MM.1S (cell line): ENCODE results near the gene RPF1.

ENCODE experiments used
- DNase-seq: peaks from one replicate; pipeline ENCODE4 v3.0.0-alpha.2; 2015
- H2AFZ ChIP-seq: fragments of 300-600 bp; sonication (generic); 2 replicates; pipeline ENCODE4 v1.6.0; 2016; ENCODE audit warnings: antibody characterized with exemption, low read length
- H3F3A ChIP-seq: fragments of 300-600 bp; sonication (generic); 2 replicates; pipeline ENCODE4 v1.6.1; 2016; ENCODE audit warnings: mild to moderate bottlenecking, antibody characterized with exemption, low read length, moderate library complexity, mixed read lengths; ENCODE audit not compliant: insufficient read depth
- H3K27ac ChIP-seq: fragments of 300-600 bp; sonication (generic); 2 replicates; pipeline ENCODE4 v1.5.1; 2016; ENCODE audit warnings: mild to moderate bottlenecking, low read length
- H3K27me3 ChIP-seq: fragments of 300-600 bp; sonication (generic); replicated peaks from 2 replicates; pipeline ENCODE4 v1.6.0; 2016; ENCODE audit warnings: low read length; ENCODE audit not compliant: insufficient read depth
- H3K36me3 ChIP-seq: fragments of 300-600 bp; sonication (generic); replicated peaks from 2 replicates; pipeline ENCODE4 v1.6.1; 2016; ENCODE audit warnings: mild to moderate bottlenecking, low read length, mixed read lengths; ENCODE audit not compliant: insufficient read depth
- H3K4me1 ChIP-seq: fragments of 300-600 bp; sonication (generic); 2 replicates; pipeline ENCODE4 v1.6.1; 2016; ENCODE audit warnings: low read length, mixed read lengths
- H3K4me2 ChIP-seq: fragments of 300-600 bp; sonication (generic); 2 replicates; pipeline ENCODE4 v1.6.0; 2016; ENCODE audit warnings: low read depth, low read length
- H3K4me3 ChIP-seq: fragments of 300-600 bp; sonication (generic); 2 replicates; pipeline ENCODE4 v1.5.1; 2016; ENCODE audit warnings: low read length, mixed read lengths
- H3K79me2 ChIP-seq: fragments of 300-600 bp; sonication (generic); 2 replicates; pipeline ENCODE4 v1.6.1; 2016; ENCODE audit warnings: mixed run types, low read length, mixed read lengths
- H3K9ac ChIP-seq: fragments of 300-600 bp; sonication (generic); 2 replicates; pipeline ENCODE4 v1.6.1; 2016; ENCODE audit warnings: low read length, mixed read lengths
- H3K9me2 ChIP-seq: fragments of 300-600 bp; sonication (generic); replicated peaks from 2 replicates; pipeline ENCODE4 v1.6.1; 2016; ENCODE audit warnings: mild to moderate bottlenecking, low read length, mixed read lengths; ENCODE audit not compliant: insufficient read depth
- H3K9me3 ChIP-seq: fragments of 300-600 bp; sonication (generic); replicated peaks from 2 replicates; pipeline ENCODE4 v1.6.1; 2016; ENCODE audit warnings: mild to moderate bottlenecking, low read length, mixed read lengths; ENCODE audit not compliant: insufficient read depth
- H4K20me1 ChIP-seq: fragments of 300-600 bp; sonication (generic); 2 replicates; pipeline ENCODE4 v1.6.1; 2016; ENCODE audit warnings: mild to moderate bottlenecking, low read length, moderate library complexity, mixed read lengths; ENCODE audit not compliant: insufficient read depth
- CTCF ChIP-seq: fragments of 300-600 bp; sonication (generic); IDR thresholded peaks from 2 replicates; pipeline ENCODE4 v1.5.1; 2016; ENCODE audit warnings: antibody characterized with exemption, low read length, mixed read lengths
- EZH2 ChIP-seq: fragments of 300-600 bp; sonication (generic); optimal IDR thresholded peaks from 2 replicates; pipeline ENCODE3; 2017; ENCODE audit warnings: low read depth, mild to moderate bottlenecking, antibody characterized with exemption, low read length, mixed read lengths
- EZH2phosphoT487 ChIP-seq: fragments of 300-600 bp; sonication (generic); IDR thresholded peaks from 2 replicates; pipeline ENCODE4 v1.6.1; 2018; ENCODE audit warnings: antibody characterized with exemption, low read length

RPF1 gene

GRCh38 chr1:84462118-84462517, 16.9 kb upstream of the RPF1 start:
- Histone ChIP-seq H3K9me3 (no peaks in the 10 kb centered on the region), H3K79me2 (no peaks in the 10 kb centered on the region), H3K9me2 (no peaks in the 10 kb centered on the region), H4K20me1 (no peaks in the 10 kb centered on the region), H3F3A (no peaks in the 10 kb centered on the region), H3K36me3 (no peaks in the 10 kb centered on the region), H3K4me3 (no peak overlapping the region), H3K9ac (no peak overlapping the region), H2AFZ (no peak overlapping the region), H3K4me2 (no peak overlapping the region), H3K4me1 (no peaks in the 10 kb centered on the region), H3K27me3 (no peaks in the 10 kb centered on the region), H3K27ac (no peak overlapping the region)
- no peak for DNase-seq
- TF ChIP-seq EZH2phosphoT487 (no peak), EZH2 (no peak), CTCF (no peak)

DNA sequence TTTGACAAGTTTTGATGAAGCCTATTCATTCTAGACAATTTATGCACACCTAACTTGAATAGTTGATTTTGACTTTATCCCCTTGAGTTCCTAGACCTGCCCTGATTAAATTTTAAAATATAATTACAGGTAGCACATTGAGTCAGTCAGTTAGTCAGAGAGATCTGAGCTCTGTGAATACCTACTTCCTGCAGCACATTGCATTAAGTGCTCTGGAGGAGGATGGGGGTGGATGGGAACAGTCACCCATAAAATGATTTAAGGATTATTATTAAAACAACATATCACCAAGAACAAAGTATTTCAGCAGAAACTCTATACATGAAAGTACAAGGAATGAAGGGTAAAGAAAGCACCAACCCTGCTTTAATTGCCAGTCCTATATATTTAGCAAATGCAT, 11.8 kb upstream of the RPF1 start:
- no peaks in the 10 kb centered on the region for H3K4me1 ChIP-seq
- H3K9ac ChIP-seq = no peak overlapping the region
- H3F3A ChIP-seq = no peaks in the 10 kb centered on the region
- DNase-seq = no peak
- no peaks in the 10 kb centered on the region for H3K36me3 ChIP-seq
- no peaks in the 10 kb centered on the region for H3K27me3 ChIP-seq
- no peak overlapping the region for H3K4me2 ChIP-seq
- H3K79me2 ChIP-seq = no peaks in the 10 kb centered on the region
- H3K9me3 ChIP-seq = no peaks in the 10 kb centered on the region
- no peak overlapping the region for H2AFZ ChIP-seq
- no peak overlapping the region for H3K27ac ChIP-seq
- no peaks in the 10 kb centered on the region for H4K20me1 ChIP-seq
- TF ChIP-seq EZH2phosphoT487 (no peak), EZH2 (no peak), CTCF (no peak)
- no peak overlapping the region for H3K4me3 ChIP-seq
- no peaks in the 10 kb centered on the region for H3K9me2 ChIP-seq

DNA sequence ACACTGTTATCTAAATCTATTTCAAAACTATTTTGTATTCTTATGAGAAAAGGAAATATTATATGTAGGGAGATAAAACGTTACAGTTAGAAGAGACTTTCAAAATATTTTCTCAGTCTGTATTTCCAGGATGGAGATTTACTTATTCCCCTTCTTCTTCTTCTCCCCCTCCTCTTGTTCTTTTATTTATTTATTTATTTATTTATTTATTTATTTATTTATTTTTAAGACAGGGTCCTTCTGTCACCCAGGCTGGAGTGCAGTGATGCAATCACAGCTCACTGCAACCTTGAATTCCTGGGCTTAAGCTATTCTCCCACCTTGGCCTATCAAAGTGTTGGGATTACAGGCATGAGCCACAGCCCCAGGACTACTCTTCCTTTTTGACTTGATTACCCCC, 2.8 kb upstream of the RPF1 start:
- Histone ChIP-seq H3K4me3 (no peak overlapping the region), H3K4me1 (no peaks in the 10 kb centered on the region), H3K36me3 (no peaks in the 10 kb centered on the region), H3K79me2 (peaks cover 17% of the 10 kb centered on the region), H3K9me2 (no peaks in the 10 kb centered on the region), H3K27me3 (no peaks in the 10 kb centered on the region), H3K9me3 (no peaks in the 10 kb centered on the region; the same call in 1 of the 2 replicates), H4K20me1 (no peaks in the 10 kb centered on the region), H3K27ac (no peak overlapping the region), H2AFZ (no peak overlapping the region), H3K4me2 (no peak overlapping the region), H3F3A (0 out of 2 replicates have a peak, but pooled peaks cover 2% of the 10 kb centered on the region), H3K9ac (no peak overlapping the region)
- no peak for DNase-seq
- no peak for TF ChIP-seq EZH2phosphoT487
- TF ChIP-seq EZH2 = no peak
- no peak for TF ChIP-seq CTCF
